Adrenal gland (tissue), 5 donors: Measurements from ENCODE around the gene MAP2K7.
A peak's percentile ranks its signal among the peaks of the same experiment; 100 is the strongest.

Source experiments
- POLR2A ChIP-seq, 2 donors: fragments of 450-650 bp; IDR thresholded peaks; one replicate each; pipeline ENCODE4 v1.6.1; 2017; ENCODE audit warnings: antibody characterized with exemption in 2 of 2, mild to moderate bottlenecking in 2 of 2, moderate library complexity in 1 of 2
- TF ChIP-seq, protein P1 (sequence below), 6 experiments: fragments of 450-650 bp in 4 of 6; fragments of 200-600 bp in 2 of 6; sonication (generic) in 1 of 6; IDR thresholded peaks; 1 replicate in 5 of 6; 2 replicates in 1 of 6; pipeline versions ENCODE4 v1.5.1 to v1.8.0; 2016 to 2021; ENCODE audit warnings: antibody characterized with exemption in 6 of 6, mild to moderate bottlenecking in 2 of 6, moderate library complexity in 1 of 6
- donor health status: DM: no; HTN: no; CAD: no.

DNA sequence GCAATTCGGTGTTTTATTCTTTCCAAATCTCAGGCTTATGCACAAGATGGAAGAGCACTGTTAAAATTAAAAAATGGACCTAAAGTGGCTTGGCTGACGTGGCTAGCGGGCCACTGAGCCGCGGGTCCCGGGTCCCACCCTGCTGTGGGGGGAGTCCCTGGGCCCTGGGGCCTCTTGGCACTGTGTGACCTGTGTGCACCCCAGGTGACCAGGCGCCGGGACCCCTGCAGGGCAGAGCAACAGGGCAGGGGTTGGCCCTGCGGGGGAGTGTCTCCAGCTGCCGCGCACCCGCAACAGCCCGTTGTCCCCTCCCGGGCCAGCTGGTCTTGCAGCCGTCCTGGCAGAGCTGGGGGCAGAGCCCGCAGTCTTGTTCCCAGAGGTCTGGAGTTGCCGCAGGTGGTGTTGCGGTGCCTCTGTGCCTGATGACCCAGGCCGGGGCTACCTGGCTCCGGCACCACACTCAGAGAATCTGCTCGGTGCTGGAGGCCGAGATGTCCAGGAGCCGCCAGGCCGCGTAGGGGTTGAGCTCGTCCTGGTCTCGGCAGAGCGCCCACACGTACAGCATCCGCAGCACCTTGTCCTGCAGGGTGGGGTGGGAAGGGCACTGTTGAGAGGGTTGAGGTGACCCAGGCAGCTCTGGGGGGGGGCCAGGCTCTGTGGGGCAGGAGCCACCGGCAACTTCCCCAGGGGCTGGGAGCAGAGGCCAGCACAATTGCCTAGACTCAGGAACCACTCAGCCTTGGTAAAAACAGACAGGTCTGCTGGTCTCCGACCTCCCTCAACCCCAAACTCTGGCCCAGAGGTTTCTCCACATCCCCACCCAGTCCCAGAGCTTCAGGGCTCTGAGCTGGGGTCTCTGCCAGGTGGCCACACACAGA, 23.3 kb downstream of the MAP2K7 start:
- TF ChIP-seq, protein P1, sequence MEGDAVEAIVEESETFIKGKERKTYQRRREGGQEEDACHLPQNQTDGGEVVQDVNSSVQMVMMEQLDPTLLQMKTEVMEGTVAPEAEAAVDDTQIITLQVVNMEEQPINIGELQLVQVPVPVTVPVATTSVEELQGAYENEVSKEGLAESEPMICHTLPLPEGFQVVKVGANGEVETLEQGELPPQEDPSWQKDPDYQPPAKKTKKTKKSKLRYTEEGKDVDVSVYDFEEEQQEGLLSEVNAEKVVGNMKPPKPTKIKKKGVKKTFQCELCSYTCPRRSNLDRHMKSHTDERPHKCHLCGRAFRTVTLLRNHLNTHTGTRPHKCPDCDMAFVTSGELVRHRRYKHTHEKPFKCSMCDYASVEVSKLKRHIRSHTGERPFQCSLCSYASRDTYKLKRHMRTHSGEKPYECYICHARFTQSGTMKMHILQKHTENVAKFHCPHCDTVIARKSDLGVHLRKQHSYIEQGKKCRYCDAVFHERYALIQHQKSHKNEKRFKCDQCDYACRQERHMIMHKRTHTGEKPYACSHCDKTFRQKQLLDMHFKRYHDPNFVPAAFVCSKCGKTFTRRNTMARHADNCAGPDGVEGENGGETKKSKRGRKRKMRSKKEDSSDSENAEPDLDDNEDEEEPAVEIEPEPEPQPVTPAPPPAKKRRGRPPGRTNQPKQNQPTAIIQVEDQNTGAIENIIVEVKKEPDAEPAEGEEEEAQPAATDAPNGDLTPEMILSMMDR (IDR thresholded peaks at IDR 0.05): peak in 1 of 6 experiments; percentile 2
- TF ChIP-seq POLR2A (IDR thresholded peaks at IDR 0.05): no peak
